OCI-LY7 (cell line): ENCODE results near the gene SHC2. TPM values are rescaled to one million over a fixed set of nuclear protein-coding genes. Genes with fewer than 3 reads are reported as not detected.

Experiments
- BruUV-seq: library from RNA; stranded (reverse); fragments of 400-500 nt; replicated peaks from 2 replicates; lab custom pipeline; 2021; lab: Mats Ljungman, UMichigan
- CTCF ChIA-PET: fragments of 300-600 bp; sonication (Branson Sonifier 250); formaldehyde crosslinking; loops from one replicate; lab custom pipeline; 2022; ENCODE audit warnings: antibody characterized with exemption; ENCODE audit not compliant: unreplicated experiment; lab: Charles Lee
- POLR2A ChIA-PET: fragments of 300-600 bp; sonication (Branson Sonifier 250); formaldehyde crosslinking; loops from one replicate; lab custom pipeline; 2022; ENCODE audit warnings: antibody characterized with exemption; lab: Charles Lee
- DNase-seq: peaks from one replicate; pipeline ENCODE4 v3.0.0-alpha.2; 2015; ENCODE audit warnings: low spot score
- H2AFZ ChIP-seq: fragments of 200-600 bp; sonication (generic), shearing (Covaris generic); 2 replicates; pipeline ENCODE4 v1.6.1; 2014; ENCODE audit warnings: mild to moderate bottlenecking, antibody characterized with exemption, low read length, moderate library complexity
- H3K27ac ChIP-seq: fragments of 200-600 bp; sonication (generic); 2 replicates; pipeline ENCODE4 v1.5.1; 2014; ENCODE audit warnings: mixed run types, low read depth, mild to moderate bottlenecking, moderate library complexity, low read length, inconsistent platforms; ENCODE audit not compliant: poor library complexity, severe bottlenecking
- H3K36me3 ChIP-seq: fragments of 200-600 bp; sonication (generic); 2 replicates; pipeline ENCODE4 v1.6.1; 2014; ENCODE audit warnings: mild to moderate bottlenecking, antibody characterized with exemption, low read length, moderate library complexity, mixed read lengths; ENCODE audit not compliant: insufficient read depth
- H3K4me1 ChIP-seq: fragments of 200-600 bp; sonication (generic); 2 replicates; pipeline ENCODE4 v1.5.1; 2014; ENCODE audit warnings: mild to moderate bottlenecking, low read length; ENCODE audit not compliant: insufficient read depth, poor library complexity, severe bottlenecking
- H3K4me2 ChIP-seq: fragments of 200-600 bp; sonication (generic); 2 replicates; pipeline ENCODE4 v1.6.1; 2014; ENCODE audit warnings: mild to moderate bottlenecking, low read length
- H3K4me3 ChIP-seq: fragments of 200-600 bp; sonication (generic); 2 replicates; pipeline ENCODE4 v1.5.1; 2014; ENCODE audit warnings: mild to moderate bottlenecking, low read depth, low read length; ENCODE audit not compliant: poor library complexity, severe bottlenecking
- H3K79me2 ChIP-seq: fragments of 200-600 bp; sonication (generic); 2 replicates; pipeline ENCODE4 v1.6.1; 2016; ENCODE audit warnings: low read depth, mild to moderate bottlenecking, low read length, moderate library complexity, mixed read lengths; ENCODE audit not compliant: insufficient read depth
- H3K9me2 ChIP-seq: fragments of 200-600 bp; sonication (generic); 2 replicates; pipeline ENCODE4 v1.6.1; 2016; ENCODE audit warnings: mild to moderate bottlenecking, low read length, mixed read lengths; ENCODE audit not compliant: insufficient read depth
- H3K9me3 ChIP-seq: fragments of 200-600 bp; sonication (generic); 2 replicates; pipeline ENCODE4 v1.6.1; 2014; ENCODE audit warnings: mild to moderate bottlenecking, mixed run types, low read length, mixed read lengths
- H4K20me1 ChIP-seq: fragments of 200-600 bp; sonication (generic); 2 replicates; pipeline ENCODE4 v1.6.1; 2014; ENCODE audit warnings: mild to moderate bottlenecking, antibody characterized with exemption, low read length, moderate library complexity, mixed read lengths; ENCODE audit not compliant: insufficient read depth
- EZH2phosphoT487 ChIP-seq: fragments of 200-600 bp; sonication (generic); IDR thresholded peaks from 2 replicates; pipeline ENCODE4 v1.6.1; 2018; ENCODE audit warnings: low read depth, borderline replicate concordance, mild to moderate bottlenecking, mixed run types, antibody characterized with exemption, low read length, moderate library complexity, mixed read lengths
- intact Hi-C: fragments of 100-400 bp; cut with micrococcal nuclease; formaldehyde crosslinking; loops from one replicate; pipeline ENCODE4 v1.10.0; 2022; ENCODE audit not compliant: unreplicated experiment
- total RNA-seq, 2 experiments: library from RNA; depleted of rRNA in 1 of 2; stranded (reverse); fragments of >200 nt in 1 of 2; shearing (Covaris generic) in 1 of 2; gene quantifications; 2 replicates each; pipeline ENCODE4 v1.2.3, GENCODE V29; 2014 to 2022
- TF ChIP-seq, protein P1 (sequence below): fragments of 200-600 bp; sonication (generic); conservative IDR thresholded peaks from 2 replicates; pipeline ENCODE4 v1.5.1; 2014; ENCODE audit warnings: mild to moderate bottlenecking, antibody characterized with exemption, low read length, moderate library complexity, mixed read lengths

The SHC2 gene
- total RNA-seq, 2 experiments from 2014 or later: 0.28 to 0.65 TPM

- Histone ChIP-seq H3K4me1 (no peaks in the 10 kb centered on the region), H3K79me2 (no peaks in the 10 kb centered on the region), H3K9me3 (no peaks in the 10 kb centered on the region), H3K36me3 (no peaks in the 10 kb centered on the region), H3K9me2 (no peaks in the 10 kb centered on the region), H2AFZ (no peak overlapping the region), H3K4me2 (no peak overlapping the region), H3K27ac (no peak overlapping the region), H3K4me3 (no peak overlapping the region), H4K20me1 (no peaks in the 10 kb centered on the region)
- intact Hi-C loops: no loop called here
- BruUV-seq: no TSS peak
- ChIA-PET POLR2A (no interaction called here), CTCF (no interaction called here)
- TF ChIP-seq, protein P1, sequence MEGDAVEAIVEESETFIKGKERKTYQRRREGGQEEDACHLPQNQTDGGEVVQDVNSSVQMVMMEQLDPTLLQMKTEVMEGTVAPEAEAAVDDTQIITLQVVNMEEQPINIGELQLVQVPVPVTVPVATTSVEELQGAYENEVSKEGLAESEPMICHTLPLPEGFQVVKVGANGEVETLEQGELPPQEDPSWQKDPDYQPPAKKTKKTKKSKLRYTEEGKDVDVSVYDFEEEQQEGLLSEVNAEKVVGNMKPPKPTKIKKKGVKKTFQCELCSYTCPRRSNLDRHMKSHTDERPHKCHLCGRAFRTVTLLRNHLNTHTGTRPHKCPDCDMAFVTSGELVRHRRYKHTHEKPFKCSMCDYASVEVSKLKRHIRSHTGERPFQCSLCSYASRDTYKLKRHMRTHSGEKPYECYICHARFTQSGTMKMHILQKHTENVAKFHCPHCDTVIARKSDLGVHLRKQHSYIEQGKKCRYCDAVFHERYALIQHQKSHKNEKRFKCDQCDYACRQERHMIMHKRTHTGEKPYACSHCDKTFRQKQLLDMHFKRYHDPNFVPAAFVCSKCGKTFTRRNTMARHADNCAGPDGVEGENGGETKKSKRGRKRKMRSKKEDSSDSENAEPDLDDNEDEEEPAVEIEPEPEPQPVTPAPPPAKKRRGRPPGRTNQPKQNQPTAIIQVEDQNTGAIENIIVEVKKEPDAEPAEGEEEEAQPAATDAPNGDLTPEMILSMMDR: no peak
- no peak for TF ChIP-seq EZH2phosphoT487
- no peak for DNase-seq
Measured at GRCh38 chr19:444677-445210, 16.1 kb downstream of the SHC2 start.

DNA sequence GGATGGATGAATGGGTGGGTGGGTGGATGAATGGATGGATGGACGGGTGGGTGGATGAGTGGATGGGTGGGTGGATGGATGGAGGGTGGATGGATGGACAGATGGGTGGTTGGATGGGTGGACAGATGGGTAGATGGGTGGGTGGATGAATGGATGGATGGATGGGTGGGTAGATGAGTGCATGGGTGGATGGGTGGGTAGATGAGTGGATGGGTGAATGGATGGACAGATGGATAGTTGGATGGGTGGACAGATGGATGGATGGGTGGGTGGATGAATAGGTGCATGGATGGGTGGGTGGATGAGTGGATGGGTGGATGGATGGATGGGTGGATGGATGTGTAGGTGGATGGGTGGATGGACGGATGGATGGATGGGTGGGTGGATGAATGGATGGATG, 17.8 kb downstream of the SHC2 start:
- Histone ChIP-seq H3K9me3 (no peaks in the 10 kb centered on the region), H3K27ac (no peak overlapping the region), H3K36me3 (no peaks in the 10 kb centered on the region), H3K9me2 (no peaks in the 10 kb centered on the region), H3K4me3 (no peak overlapping the region), H2AFZ (no peak overlapping the region), H3K4me2 (no peak overlapping the region), H3K79me2 (no peaks in the 10 kb centered on the region), H4K20me1 (no peaks in the 10 kb centered on the region), H3K4me1 (no peaks in the 10 kb centered on the region)
- BruUV-seq: no TSS peak
- intact Hi-C loops: no loop called here
- DNase-seq: no peak
- POLR2A ChIA-PET: no interaction called here
- TF ChIP-seq, protein P1: no peak
- no peak for TF ChIP-seq EZH2phosphoT487
- CTCF ChIA-PET: no interaction called here

DNA sequence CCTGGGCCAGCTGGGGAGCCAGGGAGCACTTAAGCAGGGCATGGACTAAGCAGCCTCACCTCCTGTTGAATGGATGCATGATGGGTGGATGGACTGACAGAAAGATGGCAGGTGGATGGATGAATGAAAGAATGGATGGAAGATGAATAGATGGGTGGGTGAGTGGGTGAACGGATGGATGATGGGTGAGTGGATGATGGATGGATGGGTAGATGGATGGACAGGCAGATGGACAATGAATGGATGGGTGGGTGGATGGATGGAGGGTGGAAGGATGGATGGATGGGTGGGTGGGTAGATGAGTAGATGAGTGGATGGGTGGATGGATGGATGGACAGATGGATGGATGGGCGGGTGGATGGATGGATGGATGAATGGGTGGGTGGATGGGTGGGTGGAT, 18.7 kb downstream of the SHC2 start:
- TF ChIP-seq, protein P1: no peak
- TF ChIP-seq EZH2phosphoT487: no peak
- Histone ChIP-seq H3K36me3 (no peaks in the 10 kb centered on the region), H3K4me3 (no peak overlapping the region), H3K4me1 (no peaks in the 10 kb centered on the region), H4K20me1 (no peaks in the 10 kb centered on the region), H3K4me2 (no peak overlapping the region), H3K27ac (no peak overlapping the region), H2AFZ (no peak overlapping the region), H3K9me3 (no peaks in the 10 kb centered on the region), H3K79me2 (no peaks in the 10 kb centered on the region), H3K9me2 (no peaks in the 10 kb centered on the region)
- BruUV-seq: no TSS peak
- DNase-seq: no peak
- CTCF ChIA-PET: no interaction called here
- POLR2A ChIA-PET: no interaction called here
- intact Hi-C loops: no loop called here
